Breast epithelium (tissue), 3 donors: ENCODE results near the gene TET2.

Experiments
- CTCF ChIP-seq, 3 donors: fragments of 450-650 bp; IDR thresholded peaks; one replicate each; pipeline ENCODE4 v1.5.1; 2016 to 2017; ENCODE audit warnings: antibody characterized with exemption in 3 of 3, mild to moderate bottlenecking in 3 of 3, moderate library complexity in 3 of 3
- POLR2A ChIP-seq: fragments of 450-650 bp; IDR thresholded peaks from one replicate; pipeline ENCODE4 v1.6.1; 2016; ENCODE audit warnings: antibody characterized with exemption, mild to moderate bottlenecking, moderate library complexity
- POLR2AphosphoS5 ChIP-seq, 3 donors: sonication (generic); formaldehyde crosslinking; IDR thresholded peaks; one replicate each; pipeline ENCODE4 v1.6.1; 2017; ENCODE audit warnings: antibody characterized with exemption in 3 of 3

GRCh38 chr4:105127170-105127445 is 19.6 kb upstream of the TET2 start:
- TF ChIP-seq CTCF (IDR thresholded peaks at IDR 0.05), result no peak
- no peak for TF ChIP-seq POLR2AphosphoS5 (IDR thresholded peaks at IDR 0.05)
- TF ChIP-seq POLR2A, result no peak
